Middle frontal gyrus (tissue), 1 donor: ENCODE results near the gene ZBTB12.
"Not testable (repeated sequence)": the region's sequence is repeated elsewhere in the genome, so short reads cannot be mapped to it uniquely, and the experiment has no call there.

Source experiments
- DNase-seq: peaks from one replicate; pipeline ENCODE4 v3.0.0-alpha.2; 2015; ENCODE audit warnings: low spot score; ENCODE audit errors: extremely low spot score

Gene ZBTB12

GRCh38 chr6:31922942-31923341 is 21.1 kb upstream of the ZBTB12 start:
- DNase-seq: no peak

DNA sequence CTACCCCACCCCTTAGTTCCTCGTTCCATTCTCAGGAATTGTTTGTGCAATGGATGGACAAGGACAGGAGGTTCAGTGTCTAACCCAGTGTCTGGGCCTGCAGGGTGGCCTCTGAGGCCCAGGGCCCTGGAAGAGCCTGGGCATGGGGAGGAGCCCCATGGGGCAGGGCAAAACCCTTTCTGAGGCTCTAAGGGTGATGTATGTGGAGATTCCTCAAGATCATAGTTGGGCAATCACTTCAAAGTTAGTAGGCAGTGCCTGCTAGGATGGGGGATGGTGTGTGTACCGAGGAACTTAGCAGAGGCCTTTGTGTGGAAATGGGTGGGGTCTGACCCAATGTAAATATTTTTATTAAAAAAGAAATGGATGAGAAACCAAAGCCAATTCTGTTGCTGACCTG is 18.9 kb upstream of the ZBTB12 start:
- no peak for DNase-seq

GRCh38 chr6:31919624-31920303 is 17.9 kb upstream of the ZBTB12 start:
- DNase-seq: no peak

- no peak for DNase-seq
Measured at GRCh38 chr6:31918069-31918720, 16.3 kb upstream of the ZBTB12 start.

GRCh38 chr6:31915756-31916155 is 13.9 kb upstream of the ZBTB12 start:
- DNase-seq: no peak

GRCh38 chr6:31915351-31915750 is 13.5 kb upstream of the ZBTB12 start:
- no peak for DNase-seq

GRCh38 chr6:31911826-31912585 is 10.1 kb upstream of the ZBTB12 start:
- no peak for DNase-seq

GRCh38 chr6:31909298-31909697 is 7.4 kb upstream of the ZBTB12 start:
- DNase-seq: not testable (repeated sequence)

GRCh38 chr6:31908791-31909190 is 6.9 kb upstream of the ZBTB12 start:
- DNase-seq: no peak

DNA sequence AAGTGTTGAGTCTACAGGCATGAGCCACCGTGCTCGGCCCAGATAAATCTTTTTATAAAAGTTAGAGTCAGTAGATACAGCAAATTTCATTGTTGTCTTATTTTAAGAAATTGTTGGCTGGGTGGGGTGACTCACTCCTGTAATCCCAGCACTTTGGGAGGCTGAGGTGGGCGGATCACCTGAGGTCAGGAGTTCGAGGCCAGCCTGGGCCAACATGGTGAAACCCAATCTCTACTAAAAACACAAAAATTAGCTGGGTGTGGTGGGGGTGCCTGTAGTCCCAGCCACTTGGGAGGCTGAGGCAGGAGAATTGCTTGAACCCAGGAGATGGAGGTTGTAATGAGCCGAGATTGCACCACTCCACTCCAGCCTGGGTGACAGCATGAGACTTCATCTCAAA is 6.4 kb upstream of the ZBTB12 start:
- not testable (repeated sequence) for DNase-seq

DNA sequence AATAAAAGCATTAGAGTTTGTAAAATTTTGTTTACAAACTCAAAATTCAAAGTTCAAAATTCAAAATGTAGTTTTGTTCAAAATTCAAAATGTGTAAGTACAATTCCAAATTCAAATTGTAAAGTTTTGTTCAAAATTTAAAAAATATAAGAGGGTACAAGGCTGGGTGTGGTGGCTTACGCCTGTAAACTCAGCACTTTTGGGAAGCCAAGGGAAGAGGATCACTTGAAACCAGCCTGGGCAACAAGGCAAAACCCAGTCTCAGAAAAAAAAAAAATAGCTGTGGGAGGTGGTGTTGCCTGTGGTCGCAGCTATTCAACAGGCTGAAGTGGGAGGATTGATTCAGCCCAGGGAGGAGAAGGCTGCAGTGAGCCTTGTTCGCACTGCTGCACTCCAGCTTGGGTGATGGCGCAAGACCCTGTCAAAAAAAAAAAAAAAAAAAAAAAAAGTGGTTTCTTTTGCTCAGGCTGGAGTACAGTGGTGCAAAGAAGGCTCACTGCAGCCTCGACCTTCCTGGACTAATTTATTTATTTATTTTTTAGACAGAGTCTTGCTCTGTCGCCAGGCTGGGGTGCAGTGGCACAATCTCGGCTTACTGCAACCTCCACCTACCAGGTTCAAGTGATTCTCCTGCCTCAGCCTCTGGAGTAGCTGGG is 5.4 kb upstream of the ZBTB12 start:
- DNase-seq: no peak

DNA sequence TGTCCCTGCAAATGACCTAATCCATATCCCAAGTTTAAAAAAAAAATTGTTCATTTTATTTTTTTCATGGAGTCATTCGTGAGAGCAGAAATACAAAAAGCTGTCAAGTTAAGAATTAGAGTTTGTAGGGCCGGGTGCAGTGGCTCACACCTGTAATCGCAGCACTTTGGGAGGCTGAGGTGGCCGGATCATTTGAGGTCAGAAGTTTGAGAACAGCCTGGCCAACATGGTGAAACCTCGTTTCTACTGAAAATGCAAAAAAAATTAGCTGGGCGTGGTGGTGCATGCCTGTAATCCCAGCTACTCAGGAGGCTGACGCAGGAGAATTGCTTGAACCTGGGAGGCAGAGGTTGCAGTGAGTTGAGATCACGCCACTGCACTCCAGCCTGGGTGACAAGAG is 4.8 kb upstream of the ZBTB12 start:
- not testable (repeated sequence) for DNase-seq

DNA sequence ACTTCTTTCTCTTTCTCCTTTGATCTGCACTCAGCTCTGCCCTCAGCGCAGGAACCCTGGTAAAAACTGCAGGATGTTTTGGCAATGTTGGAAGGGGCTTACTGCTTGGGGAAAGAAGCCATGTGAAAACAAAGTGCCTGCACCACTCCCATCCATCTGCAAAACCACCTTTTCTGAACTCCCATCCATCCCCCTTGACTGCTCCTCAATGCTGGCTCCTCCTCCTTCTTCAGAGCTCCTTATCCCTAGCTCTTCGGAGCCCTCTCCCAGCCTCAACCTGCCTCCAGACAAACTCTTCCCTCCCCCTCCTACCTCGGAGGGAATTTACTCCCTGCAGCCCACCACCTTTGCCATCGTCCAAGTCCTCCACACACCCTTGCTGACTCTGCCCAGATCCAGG is 4.2 kb upstream of the ZBTB12 start:
- DNase-seq: no peak

- no peak for DNase-seq
Measured at GRCh38 chr6:31905041-31905440, 3.2 kb upstream of the ZBTB12 start.

DNA sequence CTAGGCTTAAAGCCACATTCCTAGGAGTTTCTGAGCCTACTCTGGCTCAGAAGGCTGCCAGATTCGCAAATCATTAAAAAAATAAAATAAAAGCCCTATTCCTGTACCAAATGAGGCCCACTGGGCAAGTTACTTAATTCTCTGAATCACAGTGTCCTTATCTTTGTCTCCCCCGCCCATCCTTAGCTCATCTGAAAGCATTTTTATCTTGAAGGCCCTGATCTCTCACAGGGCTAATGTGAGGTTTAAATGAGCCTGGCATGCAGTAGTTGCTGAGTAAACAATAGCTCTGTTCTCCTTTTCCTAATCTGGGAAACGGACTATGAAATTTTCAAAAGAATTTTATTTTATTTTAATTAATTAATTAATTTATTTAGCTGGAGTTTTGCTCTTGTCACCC is 2.1 kb upstream of the ZBTB12 start:
- DNase-seq: no peak

DNA sequence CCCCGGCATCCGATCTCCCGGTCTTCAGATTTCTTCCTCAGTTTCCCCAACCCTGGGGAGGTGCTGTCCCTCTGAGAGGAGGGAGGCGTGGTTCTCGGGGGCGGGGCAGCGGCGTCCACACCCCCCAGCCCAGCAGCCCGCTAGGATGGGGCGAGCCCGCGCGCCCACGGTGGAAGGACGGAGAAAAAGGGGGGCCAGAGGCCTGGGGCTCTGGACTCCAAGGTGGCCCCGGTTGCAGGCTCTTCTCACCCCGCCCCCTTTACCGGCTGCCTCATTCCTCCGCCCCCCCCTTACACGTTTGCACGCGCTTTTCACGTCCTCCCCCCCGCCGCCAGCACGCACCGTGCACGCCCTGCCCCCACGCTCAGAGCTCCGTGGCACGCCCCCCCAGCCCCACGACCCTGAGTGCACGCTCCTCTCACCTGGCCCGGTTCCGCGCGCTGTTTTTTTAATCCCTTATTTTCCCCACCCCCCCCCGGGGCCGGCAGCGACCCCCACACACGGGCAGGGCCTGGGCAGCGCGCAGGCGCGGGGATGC is 402 bp downstream of the ZBTB12 start:
- peak; percentile 9 for DNase-seq

DNA sequence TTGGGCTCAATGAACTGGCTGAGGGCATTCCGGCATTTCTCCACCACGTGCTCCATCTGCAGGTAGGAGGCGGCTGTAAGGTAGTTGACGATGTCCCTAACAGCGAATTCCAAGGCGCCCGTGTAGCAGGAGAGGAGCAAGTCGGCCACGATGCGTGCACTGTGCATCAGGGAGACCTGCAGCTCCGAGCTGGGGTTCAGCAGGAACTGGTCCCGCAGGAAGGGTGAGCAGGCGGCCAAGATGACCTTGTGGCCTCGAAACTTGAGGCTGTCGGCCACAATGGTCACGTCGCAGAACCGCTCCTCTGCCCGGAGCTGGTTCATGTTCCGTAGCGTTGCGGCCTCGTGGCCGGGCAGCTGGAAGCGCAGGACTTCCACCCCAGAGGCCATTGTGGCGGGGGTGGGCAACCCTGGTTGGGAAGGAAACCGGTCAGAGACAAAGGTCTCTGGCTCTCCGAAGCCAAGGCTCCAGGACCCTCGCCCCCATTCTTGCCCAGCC is 920 bp downstream of the ZBTB12 start:
- no peak for DNase-seq

DNA sequence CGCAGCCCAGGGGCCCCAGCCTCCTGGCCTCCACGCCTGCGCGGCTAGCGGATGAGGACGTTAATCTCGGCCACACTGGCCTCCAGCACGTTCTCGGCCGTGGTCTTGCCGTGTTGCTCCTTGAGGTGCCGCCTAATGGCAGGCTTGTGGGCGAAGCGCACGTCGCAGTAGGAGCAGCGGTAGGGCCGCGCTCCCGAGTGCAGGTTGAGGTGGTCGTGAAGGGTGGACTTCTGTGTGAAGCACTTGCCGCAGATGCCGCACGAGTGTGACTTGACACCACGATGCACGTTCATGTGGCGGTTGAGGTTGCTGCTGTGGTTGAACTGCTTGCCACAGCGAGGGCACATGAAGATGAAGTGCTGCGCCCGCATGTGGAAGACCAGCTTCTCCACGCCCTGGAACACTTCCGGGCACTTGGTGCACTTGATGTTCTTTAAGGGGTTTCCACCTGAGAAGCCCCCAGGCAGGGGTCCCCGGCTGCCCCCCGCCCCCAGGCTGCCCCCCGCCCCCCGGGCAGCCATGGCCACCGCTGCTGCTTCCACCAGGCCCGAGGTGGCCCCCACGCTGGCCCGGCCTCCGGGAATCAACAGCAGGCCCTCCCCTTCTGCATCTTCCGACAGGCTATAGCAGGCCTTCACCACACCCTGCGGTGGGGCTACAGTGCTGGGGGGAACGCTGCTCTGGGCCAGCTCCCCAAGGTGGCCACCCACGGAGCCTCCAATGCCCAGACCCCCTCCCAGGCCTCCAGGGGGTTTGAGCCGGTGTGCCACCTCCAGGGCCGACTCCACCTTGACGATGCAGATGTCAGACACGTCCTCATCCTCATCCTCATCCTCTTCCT is 1.8 kb downstream of the ZBTB12 start:
- no peak for DNase-seq

DNA sequence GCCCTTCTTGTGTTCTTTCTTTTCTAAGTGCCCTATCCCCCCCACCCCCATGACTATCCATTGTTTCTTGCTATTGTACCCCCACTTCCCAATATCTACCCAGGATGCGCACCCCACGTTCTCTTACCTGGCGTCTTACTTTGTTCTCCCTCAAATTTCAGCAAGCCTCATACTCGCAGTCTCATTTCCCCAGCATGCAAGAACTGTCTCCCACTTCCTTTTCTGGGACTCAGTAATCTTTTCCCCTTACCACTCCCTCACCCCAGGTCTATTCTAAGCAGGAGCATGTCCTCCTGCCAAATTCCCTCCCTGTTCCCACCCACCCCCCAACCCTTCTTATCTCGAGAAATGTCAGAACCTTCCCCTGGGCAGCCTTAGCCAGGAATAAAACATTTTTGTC is 2.7 kb downstream of the ZBTB12 start:
- DNase-seq: no peak

DNA sequence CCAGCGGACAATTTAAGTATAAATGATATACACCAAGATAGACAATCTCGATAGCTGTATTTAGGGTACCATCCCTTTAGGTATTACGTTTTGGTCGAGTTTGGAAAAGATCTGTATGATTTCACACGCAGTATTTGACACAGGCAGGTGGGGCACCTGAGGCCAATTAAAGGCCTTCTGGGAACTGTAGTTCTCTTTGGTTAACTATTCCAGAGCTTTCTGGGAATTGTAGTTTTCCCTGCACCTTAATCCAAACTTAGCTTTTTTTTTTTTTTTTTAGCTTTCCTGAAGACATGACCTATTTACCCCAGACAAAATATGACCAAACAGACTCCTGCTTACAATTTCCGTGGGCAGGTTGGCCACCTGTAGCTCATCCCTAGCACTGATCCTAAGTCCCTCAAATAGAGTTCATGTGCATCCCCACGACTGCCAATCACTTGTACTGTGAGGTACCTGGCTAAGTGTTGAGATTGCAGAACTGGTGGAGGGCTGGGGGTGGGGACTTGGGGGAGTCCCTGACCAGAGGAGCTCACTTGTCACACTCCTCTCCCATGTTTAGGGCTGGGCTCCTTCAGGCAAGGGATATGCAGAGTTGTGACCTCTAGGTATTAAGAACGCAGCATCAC is 3.4 kb downstream of the ZBTB12 start:
- DNase-seq: peak; percentile 40
